ENCODE results near the gene CEMP1. TPM values are rescaled to one million over a fixed set of nuclear protein-coding genes. Genes with fewer than 3 reads are reported as not detected.

The CEMP1 gene
- total RNA-seq, 2 experiments from 2014 or later = 1.0 to 1.8 TPM

DNA sequence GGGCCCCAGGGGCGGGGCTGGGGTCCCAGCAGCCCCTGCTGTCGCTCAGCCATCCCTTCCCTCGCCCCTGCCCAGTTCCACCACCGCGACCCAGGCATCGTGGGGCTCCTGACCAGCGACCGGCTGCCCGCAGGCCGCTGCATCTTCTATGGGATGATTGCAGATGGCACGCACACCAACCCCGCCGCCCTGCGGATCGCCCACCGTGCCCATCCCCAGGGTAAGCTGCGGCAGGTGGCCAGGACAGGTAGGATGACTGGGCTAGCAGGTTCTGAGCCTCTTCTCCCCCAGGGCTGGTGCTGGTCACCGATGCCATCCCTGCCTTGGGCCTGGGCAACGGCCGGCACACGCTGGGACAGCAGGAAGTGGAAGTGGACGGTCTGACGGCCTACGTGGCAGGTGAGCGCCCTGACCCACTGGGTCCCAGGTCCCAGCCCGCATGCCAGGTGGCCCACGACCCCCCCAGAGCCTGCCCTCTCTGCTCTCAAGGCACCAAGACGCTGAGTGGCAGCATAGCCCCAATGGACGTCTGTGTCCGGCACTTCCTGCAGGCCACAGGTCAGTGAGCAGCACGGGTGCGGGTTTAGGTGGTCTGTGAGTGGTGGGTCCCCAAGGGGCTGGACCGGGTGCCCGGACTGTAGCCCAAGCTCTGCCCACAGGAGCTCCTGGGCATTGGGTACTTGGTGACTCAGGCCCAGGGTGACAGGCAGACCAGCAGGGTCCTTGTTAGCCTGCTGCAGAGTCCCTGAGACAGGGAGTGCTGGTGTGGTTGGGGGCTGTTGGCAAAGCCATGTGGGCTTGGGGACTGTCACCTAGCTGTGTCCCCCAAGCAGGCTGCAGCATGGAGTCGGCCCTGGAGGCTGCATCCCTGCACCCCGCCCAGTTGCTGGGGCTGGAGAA is 2.8 kb downstream of the CEMP1 start:
- ChIA-PET CTCF (no interaction called here), POLR2A (interaction anchor here (0.8 to 2.0 kb wide), 2 partner anchors 12 to 15 kb away, joined by 3 to 7 read pairs; partner anchors contain the start of gene ATP6V0C)
- peaks cover 20% of the 10 kb centered on the region for H3K4me1 ChIP-seq (ENCODE audit: insufficient read depth, low read length)
- peaks cover 66% of the 10 kb centered on the region for H3K36me3 Mint-ChIP-seq (ENCODE audit: low read depth)
- peaks cover 8% of the 10 kb centered on the region for H3K27me3 Mint-ChIP-seq
- no peak overlapping the region for H3K27ac ChIP-seq (ENCODE audit: low read depth in 1 of 2, low read length in 2 of 2)
- TF ChIP-seq, protein P1, sequence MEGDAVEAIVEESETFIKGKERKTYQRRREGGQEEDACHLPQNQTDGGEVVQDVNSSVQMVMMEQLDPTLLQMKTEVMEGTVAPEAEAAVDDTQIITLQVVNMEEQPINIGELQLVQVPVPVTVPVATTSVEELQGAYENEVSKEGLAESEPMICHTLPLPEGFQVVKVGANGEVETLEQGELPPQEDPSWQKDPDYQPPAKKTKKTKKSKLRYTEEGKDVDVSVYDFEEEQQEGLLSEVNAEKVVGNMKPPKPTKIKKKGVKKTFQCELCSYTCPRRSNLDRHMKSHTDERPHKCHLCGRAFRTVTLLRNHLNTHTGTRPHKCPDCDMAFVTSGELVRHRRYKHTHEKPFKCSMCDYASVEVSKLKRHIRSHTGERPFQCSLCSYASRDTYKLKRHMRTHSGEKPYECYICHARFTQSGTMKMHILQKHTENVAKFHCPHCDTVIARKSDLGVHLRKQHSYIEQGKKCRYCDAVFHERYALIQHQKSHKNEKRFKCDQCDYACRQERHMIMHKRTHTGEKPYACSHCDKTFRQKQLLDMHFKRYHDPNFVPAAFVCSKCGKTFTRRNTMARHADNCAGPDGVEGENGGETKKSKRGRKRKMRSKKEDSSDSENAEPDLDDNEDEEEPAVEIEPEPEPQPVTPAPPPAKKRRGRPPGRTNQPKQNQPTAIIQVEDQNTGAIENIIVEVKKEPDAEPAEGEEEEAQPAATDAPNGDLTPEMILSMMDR (IDR thresholded peaks at IDR 0.05) = no peak
- no peaks in the 10 kb centered on the region for H3K9me3 Mint-ChIP-seq
- DNase-seq = peak in 1 of 14 experiments; percentile 33
- H3K4me3 ChIP-seq (ENCODE audit: low read length) = no peak overlapping the region
- H3K4me1 Mint-ChIP-seq (ENCODE audit: low read depth) = peaks cover 32% of the 10 kb centered on the region
- no peak overlapping the region for H3K4me3 Mint-ChIP-seq
- peaks cover 53% of the 10 kb centered on the region for H3K36me3 ChIP-seq (ENCODE audit: insufficient read depth, low read length)
- no peaks in the 10 kb centered on the region for H3K27me3 ChIP-seq (ENCODE audit: control insufficient read depth in 1 of 2, insufficient read depth in 2 of 2, low read length in 2 of 2)
- no peaks in the 10 kb centered on the region for H3K9me3 ChIP-seq (ENCODE audit: control insufficient read depth in 1 of 2, insufficient read depth in 1 of 2, low read length in 2 of 2)
- intact Hi-C loops (cut with DNase I, micrococcal nuclease) = no loop called here
- no peak for ATAC-seq (ENCODE audit: poor library complexity)
- H3K27ac Mint-ChIP-seq = no peak overlapping the region

DNA sequence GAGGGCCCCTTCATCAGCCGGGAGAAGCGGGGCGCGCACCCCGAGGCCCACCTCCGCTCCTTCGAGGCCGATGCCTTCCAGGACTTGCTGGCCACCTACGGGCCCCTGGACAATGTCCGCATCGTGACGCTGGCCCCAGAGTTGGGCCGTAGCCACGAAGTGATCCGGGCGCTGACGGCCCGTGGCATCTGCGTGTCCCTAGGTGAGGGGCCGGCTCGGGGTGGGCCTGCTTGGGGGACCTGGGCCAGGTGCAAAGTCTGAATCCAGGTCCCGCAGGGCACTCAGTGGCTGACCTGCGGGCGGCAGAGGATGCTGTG is 3.5 kb downstream of the CEMP1 start:
- Histone ChIP-seq H3K27ac (ENCODE audit: low read depth in 1 of 2, low read length in 2 of 2) (no peak overlapping the region), H3K36me3 (ENCODE audit: insufficient read depth, low read length) (peaks cover 58% of the 10 kb centered on the region), H3K4me3 (ENCODE audit: low read length) (no peak overlapping the region), H3K9me3 (ENCODE audit: control insufficient read depth in 1 of 2, insufficient read depth in 1 of 2, low read length in 2 of 2) (no peaks in the 10 kb centered on the region), H3K27me3 (ENCODE audit: control insufficient read depth in 1 of 2, insufficient read depth in 2 of 2, low read length in 2 of 2) (no peaks in the 10 kb centered on the region), H3K4me1 (ENCODE audit: insufficient read depth, low read length) (peaks cover 14% of the 10 kb centered on the region)
- Mint-ChIP-seq H3K27me3 (peaks cover 6% of the 10 kb centered on the region), H3K4me1 (ENCODE audit: low read depth) (peaks cover 32% of the 10 kb centered on the region), H3K27ac (no peak overlapping the region), H3K9me3 (no peaks in the 10 kb centered on the region), H3K36me3 (ENCODE audit: low read depth) (peaks cover 70% of the 10 kb centered on the region), H3K4me3 (no peak overlapping the region)
- ChIA-PET CTCF (no interaction called here), POLR2A (no interaction called here)
- ATAC-seq (ENCODE audit: poor library complexity) = no peak
- TF ChIP-seq, protein P1 (IDR thresholded peaks at IDR 0.05) = no peak
- intact Hi-C loops (cut with DNase I, micrococcal nuclease) = no loop called here
- peak in 1 of 14 experiments; percentile 35 for DNase-seq

DNA sequence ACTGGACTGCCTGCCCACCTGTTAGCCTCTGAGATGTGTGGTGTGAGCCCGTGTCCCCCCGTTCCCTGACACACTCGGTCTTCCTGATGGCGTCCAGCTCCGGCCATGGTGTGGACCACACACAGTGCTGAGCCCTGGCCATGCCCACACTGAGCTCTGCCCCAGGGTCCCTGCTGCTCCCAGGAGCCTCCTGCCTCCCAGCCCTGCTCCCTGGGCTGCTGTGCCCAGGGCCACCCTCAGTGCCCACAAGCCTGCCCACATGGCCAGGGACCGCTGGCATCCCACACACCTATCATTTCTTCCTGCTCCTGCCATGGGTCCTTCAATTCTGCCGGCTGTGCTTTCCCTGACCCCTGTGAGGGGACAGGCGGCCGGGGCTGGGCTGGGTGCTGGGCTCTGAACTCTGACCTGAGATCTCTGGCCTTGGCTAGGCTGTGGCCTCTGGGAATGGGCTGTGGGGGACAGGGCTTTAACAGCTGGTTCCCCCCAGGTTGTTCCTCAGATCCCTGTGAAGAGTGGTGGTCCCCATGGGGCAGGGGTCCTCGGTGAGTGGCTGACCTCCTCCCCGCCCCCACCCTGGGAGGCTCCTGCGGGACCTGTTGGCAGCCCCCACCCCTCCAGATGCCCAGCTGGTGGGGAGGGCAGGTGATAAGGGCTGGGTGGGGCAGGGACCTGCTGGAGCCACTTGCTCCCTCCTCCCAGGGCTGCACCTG is 4.0 kb downstream of the CEMP1 start:
- POLR2A ChIA-PET = no interaction called here
- peaks cover under 1% of the 10 kb centered on the region for H3K27me3 Mint-ChIP-seq

More for the DNA sequence above, 4.0 kb downstream of the CEMP1 start:
- H3K27me3 ChIP-seq (ENCODE audit: control insufficient read depth in 1 of 2, insufficient read depth in 2 of 2, low read length in 2 of 2) = no peaks in the 10 kb centered on the region
- H3K4me3 ChIP-seq (ENCODE audit: low read length) = no peak overlapping the region
- Mint-ChIP-seq H3K27ac (no peak overlapping the region), H3K4me1 (ENCODE audit: low read depth) (peaks cover 27% of the 10 kb centered on the region), H3K9me3 (no peaks in the 10 kb centered on the region), H3K36me3 (ENCODE audit: low read depth) (peaks cover 65% of the 10 kb centered on the region), H3K4me3 (no peak overlapping the region)
- ATAC-seq (ENCODE audit: poor library complexity) (no peak), DNase-seq (peak in 1 of 14 experiments; percentile 31)
- no peaks in the 10 kb centered on the region for H3K9me3 ChIP-seq (ENCODE audit: control insufficient read depth in 1 of 2, insufficient read depth in 1 of 2, low read length in 2 of 2)
- CTCF ChIA-PET = no interaction called here
- peaks cover 14% of the 10 kb centered on the region for H3K4me1 ChIP-seq (ENCODE audit: insufficient read depth, low read length)
- TF ChIP-seq, protein P1 (IDR thresholded peaks at IDR 0.05) = no peak
- H3K36me3 ChIP-seq (ENCODE audit: insufficient read depth, low read length) = peaks cover 58% of the 10 kb centered on the region
- no peak overlapping the region for H3K27ac ChIP-seq (ENCODE audit: low read depth in 1 of 2, low read length in 2 of 2)
- intact Hi-C loops (cut with DNase I, micrococcal nuclease) = no loop called here
